ELR (cell line): ENCODE results near the gene LTBR.

Experiments
- DNase-seq: peaks from one replicate; pipeline ENCODE4 v3.0.0-alpha.2; 2015; ENCODE audit warnings: low read depth

Gene LTBR

DNA sequence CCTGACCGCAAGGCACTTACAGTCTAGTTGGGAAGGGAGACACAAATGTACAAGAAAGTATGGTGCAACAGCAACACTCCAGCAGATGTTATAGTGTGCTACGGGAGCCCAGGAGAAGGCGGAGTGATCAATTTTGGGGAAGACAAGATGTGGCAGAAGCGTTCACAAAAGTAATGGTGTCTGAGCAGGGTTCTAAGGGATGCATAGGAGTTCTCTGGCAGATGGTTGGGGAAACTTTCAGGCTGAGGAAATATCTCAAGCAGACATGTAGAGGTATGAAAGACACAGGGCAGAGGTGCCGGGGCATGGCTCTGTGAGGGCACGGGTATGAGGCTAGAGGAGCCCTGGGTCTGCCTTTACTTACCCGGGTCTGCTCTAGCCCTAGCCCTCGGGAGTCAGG is 37.0 kb upstream of the LTBR start:
- no peak for DNase-seq

GRCh38 chr12:6347367-6348338 is 36.3 kb upstream of the LTBR start:
- DNase-seq, result no peak

DNA sequence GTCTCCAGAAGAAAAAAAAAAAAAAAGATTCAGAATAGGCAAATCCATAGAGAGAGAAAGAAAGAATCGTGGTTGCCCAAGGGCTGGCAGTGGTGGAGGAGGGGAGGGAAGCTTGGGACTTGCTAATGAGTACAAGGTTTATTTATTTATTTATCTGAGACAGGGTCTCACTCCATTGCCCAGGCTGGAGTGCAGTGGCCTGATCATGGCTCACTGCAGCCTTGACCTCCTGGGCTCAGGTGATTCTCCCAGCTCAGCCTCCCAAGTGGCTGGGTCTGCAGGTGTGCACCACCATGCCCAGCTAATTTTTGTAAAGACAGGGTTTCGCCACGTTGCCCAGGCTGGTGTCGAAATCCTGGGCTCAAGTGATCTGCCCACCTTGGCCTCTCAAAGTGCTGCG is 32.3 kb upstream of the LTBR start:
- DNase-seq, result no peak

DNA sequence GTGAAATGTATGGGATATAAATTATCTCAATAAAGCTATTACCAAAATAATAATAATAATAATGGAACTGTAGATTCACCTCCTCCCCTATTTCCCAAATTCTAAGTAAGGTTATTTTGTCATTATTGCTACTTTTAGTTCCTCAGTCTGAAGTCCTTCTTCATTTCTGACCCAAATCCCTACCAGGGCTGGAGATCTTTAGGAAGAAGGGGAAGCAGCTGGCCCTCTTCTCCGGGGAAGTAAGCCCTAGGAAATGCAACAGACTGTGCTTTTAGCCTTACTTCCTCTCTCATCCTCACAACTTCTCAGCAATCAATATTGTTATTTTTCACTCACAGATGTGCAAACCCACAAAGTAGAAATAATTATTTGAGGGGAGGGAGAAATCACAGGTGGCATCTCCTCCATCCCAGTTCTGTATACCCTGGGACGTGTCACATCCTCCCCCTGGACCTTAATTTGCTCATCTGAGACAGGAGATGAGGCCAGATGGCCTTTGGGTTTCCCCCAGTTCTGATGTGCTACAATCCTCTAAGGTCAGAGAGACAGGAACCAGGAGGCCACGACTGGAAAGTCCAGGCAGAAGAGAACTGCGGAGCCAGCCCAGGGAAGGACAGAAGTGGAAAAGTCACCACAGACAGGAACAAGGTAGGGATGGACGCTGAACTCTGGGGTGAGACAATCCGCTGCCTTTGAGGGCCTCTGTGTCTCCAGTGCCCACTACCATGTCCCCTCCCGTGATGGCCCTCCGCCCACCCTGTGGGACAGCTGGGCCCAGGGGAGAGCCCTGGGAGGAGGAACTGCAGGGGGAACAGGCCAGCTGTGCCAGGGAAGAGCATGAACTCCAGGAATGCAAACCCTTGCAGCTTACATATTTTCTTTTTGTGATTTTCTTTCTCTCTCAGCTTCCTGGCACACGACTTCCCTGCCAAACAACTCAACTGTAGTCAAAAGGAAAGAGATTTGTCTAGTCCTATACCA is 31.5 kb upstream of the LTBR start:
- no peak for DNase-seq

DNA sequence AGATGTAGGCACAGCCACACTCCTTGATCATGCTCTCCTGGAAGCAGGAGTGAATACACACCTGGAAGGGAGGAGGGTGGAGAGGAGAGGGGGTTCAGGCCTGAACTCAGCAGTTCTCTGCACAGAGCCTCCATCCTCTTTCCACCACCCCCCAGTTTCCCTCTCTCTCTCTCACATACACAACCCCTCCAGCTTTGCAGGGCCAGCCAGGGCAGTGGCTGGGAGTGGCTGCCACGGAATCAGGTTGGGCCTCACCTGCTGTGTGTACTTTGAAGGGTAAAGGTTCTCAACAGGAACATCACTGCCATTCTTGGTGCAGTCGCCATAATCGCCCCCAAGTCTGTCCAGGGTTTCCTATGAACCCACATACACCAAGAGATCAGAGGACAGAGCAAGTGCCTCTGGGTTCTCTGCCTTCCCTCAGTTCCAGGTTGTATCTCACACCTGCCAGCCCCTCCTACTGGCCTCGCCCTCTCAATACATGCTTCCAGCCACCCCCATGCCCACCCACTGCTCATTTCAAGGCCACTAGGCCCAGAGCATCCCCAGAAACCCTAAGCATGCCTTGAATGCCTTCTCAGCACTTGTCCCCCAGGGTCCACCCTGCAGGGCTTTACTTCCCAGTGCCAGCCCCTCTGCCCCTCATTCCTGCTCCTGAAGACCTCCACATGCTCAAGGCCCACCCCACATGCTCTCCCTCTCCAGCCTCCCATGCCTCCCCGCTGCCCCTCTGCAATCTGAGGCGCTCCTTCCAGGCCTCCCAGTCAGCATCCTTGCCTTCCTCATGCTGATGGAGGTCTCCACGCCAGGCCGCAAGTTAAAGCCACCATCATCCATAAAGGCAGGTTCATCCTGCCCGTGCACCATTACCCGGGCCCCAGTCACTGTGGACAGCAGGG is 29.2 kb upstream of the LTBR start:
- no peak for DNase-seq

GRCh38 chr12:6355491-6356373 is 28.2 kb upstream of the LTBR start:
- DNase-seq, result no peak

- no peak for DNase-seq
Measured at GRCh38 chr12:6356374-6356820, 27.6 kb upstream of the LTBR start.

DNA sequence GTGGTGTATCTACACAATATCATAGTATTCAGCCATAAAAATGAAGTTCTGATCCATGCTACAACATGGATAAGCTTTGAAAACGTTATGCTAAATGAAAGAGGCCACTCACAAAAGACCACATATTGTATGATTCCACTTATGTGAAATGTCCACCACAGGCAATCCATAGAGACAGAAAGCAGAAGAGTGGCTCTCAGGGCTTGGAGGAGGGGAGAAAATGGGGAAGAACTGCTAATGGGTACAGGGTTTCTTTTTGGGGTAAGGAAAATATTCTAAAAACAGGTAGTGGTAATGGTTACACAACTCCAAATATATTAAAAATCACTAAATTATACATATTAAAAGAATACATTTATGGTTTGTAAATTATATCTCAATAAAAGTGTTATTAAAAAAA is 25.1 kb upstream of the LTBR start:
- DNase-seq, result no peak

DNA sequence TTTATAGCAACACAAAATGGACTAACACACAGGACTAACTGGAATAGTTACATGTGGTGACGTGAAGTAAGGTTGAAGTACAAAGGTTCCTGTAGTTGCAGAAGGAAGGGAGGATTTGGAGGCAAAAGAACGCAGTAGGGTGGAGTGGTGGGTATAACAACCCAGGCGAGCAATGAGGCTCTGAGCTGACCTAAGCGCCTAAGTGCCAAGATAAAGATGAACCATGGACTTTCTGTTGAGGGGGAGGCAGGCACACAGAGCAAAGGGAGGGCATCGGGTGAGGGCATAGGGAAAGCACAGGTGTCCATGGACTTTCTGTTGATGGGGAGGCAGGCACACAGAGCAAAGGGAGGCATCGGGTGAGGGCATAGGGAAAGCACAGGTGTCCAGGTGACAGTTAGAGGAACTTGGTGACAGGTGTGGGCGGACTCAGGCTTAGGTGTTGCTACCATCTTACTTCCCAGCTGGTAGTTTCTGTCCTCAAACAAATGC is 23.8 kb upstream of the LTBR start:
- DNase-seq, result no peak

DNA sequence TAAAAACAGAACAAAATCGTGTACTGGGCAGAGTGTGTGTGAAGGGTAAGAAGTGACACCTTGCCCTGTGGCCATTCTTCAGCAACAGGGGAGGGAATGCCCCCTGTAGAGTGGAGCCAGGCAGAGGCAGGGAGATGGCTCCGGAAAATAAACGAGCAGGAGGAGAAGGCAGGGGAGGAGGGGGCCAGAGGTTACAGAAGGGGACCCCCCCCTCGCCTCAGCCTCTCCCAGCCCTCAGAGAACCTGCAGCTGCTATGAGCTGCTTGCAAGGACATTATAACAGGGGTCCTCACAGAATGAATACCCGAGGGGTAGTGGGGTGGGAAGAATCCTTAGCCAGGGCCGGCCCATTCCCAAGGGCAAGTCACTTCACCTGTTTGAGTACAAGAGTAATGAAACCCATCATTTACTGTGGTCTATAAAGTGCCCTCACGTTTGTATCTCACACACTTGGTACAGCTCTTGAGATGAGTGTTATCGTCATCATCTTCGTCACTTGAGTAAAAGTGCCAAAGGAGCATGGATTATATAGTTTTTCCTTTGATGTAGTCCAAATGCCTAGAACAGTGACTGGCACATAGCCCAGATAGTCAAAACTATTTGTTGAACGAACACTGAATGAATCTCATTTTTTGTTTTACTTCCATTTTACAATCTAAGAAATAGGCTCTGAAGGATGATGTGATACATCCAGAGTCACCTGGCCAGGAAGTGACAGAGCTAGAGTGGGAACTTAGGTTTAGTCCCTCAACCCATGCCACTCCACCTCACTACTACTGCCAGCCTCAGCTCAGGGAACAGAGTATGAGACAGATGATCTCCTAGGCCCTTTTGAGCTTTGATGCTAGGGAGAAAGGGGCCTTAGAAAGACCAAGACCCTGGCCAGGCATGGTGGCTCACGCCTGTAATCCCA is 23.1 kb upstream of the LTBR start:
- DNase-seq, result no peak

- peak; percentile 37 for DNase-seq
Measured at GRCh38 chr12:6361834-6362233, 22.1 kb upstream of the LTBR start.

GRCh38 chr12:6362403-6362802 is 21.6 kb upstream of the LTBR start:
- DNase-seq, result no peak

GRCh38 chr12:6363010-6363329 is 21.0 kb upstream of the LTBR start:
- DNase-seq, result no peak

GRCh38 chr12:6363330-6364043 is 20.5 kb upstream of the LTBR start:
- peak; percentile 78 for DNase-seq

GRCh38 chr12:6364044-6364374 is 20.0 kb upstream of the LTBR start:
- DNase-seq, result no peak

- peak; percentile 66 for DNase-seq
Measured at GRCh38 chr12:6367065-6367968, 16.6 kb upstream of the LTBR start.

GRCh38 chr12:6367969-6368892 is 15.7 kb upstream of the LTBR start:
- no peak for DNase-seq
